HG03571 (cell line): ENCODE data around the gene UNK.
A peak's percentile ranks its signal among the peaks of the same experiment; 100 is the strongest.

ENCODE experiments used
- ATAC-seq: cut with Tn5 transposase; IDR thresholded peaks from one replicate; pipeline ENCODE4 v1.9.1; 2021; ENCODE audit not compliant: unreplicated experiment

The UNK gene

GRCh38 chr17:75832652-75833400 lies 48.2 kb downstream of the UNK start:
- ATAC-seq, result no peak

DNA sequence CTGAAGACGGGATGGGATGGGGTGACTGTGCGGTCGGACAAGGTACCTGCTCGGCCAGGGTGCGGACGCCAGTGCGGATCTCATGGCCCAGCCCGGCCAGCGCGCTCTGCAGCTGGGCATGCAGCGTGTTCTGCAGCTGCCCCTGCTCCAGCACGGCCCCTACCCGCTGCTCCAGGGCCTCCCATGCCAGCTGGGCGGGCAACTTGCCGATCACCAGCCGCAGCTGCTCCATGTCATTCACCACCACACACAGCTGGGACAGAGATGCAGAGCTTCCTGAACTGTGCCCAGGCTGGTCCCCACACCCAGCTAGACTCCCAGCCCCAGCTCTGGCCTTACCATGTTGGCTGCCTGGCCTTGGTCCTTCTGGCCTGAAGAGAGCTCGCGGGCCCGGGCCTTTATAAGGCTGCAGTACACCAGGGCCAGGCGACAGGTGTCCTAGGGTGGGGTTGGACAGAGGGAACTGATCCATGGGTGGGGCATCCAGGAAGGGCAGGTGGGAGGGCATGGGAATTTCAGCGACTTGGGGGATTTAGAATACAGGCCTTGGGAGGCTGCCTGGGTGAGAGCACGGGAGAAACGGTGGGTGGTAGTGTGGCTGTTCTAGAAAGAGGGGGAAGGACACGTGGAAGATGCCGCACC lies 49.8 kb downstream of the UNK start:
- no peak for ATAC-seq

GRCh38 chr17:75834928-75835653 lies 50.5 kb downstream of the UNK start:
- no peak for ATAC-seq

- ATAC-seq, result no peak
Observed at GRCh38 chr17:75835654-75835987, 51.0 kb downstream of the UNK start.

DNA sequence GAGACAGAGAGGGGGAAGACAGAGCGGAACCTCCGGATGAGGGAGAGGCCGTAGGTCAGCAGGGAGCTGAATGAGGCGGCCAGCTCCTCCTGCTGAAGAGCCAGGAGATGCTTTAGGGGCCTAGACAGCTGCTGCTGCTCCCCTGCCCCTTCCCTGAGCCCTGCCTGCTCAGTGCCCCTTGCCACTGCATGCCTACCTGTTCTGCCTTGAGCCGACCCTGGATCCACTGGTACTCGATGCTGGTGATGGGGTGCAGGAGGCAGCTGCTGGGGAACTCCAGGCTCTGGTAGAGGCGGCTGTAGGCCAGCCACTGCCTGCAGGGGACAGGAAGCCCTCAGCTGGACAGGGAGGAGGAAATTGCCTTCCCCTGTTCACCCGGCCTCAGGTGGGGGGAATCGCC lies 52.0 kb downstream of the UNK start:
- ATAC-seq, result no peak

DNA sequence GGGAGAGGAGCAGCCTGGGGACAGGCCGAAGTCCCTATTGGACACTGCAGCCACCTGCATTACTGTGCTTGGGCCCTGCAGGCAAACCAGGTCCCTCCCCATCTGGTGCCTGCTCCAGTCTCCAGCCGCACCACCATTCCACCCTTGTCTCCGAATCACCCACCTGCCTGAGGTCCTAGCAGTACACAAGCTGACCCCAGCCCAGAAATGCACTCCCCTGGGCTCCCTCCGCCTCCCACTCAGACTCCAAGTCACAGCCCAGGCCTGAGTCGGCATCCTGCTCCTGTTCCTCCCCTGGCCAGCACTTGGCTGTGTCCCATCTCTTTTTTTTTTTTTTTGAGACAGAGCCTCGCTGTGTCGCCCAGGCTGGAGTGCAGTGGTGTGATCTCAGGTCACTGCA lies 53.3 kb downstream of the UNK start:
- ATAC-seq, result no peak

GRCh38 chr17:75838410-75838809 lies 53.8 kb downstream of the UNK start:
- ATAC-seq, result no peak

GRCh38 chr17:75839942-75840798 lies 55.6 kb downstream of the UNK start:
- no peak for ATAC-seq

DNA sequence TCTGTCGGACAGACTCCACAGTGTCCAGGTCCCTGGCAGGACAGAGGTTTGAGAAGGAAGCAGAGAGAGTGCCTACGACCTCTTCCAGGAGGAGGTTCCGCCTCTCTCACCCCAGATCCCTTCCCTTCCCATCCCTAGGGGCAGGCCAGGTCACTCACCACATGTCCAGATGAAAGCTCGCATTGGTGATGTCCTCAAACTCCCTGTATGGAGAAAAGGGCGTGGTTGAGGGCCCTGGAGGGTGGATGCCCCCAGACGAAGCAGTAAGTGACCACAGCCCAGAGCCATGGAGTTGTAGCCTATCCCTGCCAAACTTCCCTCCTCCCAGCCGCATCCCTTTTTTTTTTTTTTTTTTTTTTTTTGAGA lies 56.2 kb downstream of the UNK start:
- no peak for ATAC-seq

GRCh38 chr17:75842411-75842810 lies 57.8 kb downstream of the UNK start:
- no peak for ATAC-seq

DNA sequence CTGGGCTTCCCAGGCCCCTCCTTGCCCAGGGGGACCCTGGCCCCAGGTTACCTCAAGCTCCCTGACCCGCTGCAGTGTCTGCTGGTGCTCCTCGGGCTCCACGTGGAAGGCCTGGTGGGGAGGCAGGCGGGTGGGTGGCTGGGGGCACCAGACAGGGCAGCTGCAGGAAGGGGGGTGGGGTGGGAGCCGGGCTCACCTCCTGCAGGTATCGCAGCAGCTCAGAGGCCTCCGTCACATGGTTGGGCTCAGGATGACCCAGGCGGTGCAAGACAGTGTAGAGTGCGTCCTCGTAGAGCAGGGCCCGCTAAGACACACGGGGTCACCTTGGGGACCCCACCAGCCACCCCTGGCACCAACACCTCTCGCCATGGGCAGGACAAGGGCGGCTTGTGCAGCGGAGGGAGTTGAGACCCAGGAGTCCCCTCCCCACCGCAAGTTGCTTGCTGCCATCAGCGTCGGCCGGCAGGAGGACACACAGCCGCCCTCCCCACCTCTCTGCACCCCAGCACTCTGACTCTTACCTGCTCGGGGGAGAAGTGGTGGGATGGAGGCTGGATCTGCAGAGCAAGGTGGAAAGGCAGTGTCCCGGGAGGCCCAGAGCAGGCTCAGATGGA lies 58.5 kb downstream of the UNK start:
- no peak for ATAC-seq

DNA sequence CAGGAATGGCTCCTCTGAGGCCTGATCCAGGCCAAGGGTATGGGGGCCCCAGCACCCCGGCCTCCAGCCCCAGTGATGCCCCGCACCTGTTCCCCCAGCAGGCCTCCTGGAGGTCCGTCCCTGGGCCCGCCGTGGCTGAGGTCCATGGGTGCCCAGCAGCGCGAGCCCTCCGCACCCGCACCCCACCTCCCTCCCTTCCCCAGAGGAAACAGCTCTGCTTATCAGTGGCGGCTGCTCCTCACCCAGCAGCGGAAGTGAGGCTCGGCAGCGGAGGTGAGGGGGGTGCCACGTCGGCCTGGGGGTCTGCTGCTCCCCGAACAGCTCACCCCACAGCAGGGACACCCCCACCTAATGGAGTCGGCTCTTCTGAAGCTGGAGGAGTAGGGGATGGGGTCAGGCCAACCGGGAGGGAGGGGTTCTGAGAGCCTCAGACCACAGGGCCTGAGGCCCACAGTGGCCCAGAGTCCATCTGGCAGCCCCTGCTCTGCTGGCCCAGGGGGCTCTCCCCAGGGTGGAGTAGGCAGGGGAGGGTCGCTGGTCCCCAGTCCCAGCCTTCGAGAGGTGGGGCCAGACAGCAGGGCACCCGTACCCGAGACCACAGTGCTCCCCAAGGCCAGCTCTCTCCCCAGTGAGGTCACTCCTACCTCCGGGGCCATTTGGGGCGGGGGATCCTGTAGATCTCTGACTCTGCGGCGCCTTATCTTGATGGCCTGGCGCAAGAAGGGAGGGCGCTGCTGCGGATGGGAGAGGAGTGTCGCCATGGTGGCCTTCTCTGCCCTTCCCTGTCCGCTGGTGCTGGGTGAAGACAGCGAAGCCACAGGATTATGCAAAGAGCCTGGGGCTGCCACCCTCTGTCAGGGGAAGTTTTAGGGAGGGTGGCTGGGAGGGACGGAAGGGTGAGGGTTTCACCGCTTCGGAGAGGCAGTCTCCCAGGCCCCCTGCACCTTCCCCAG lies 59.2 kb downstream of the UNK start, which contains the start of gene UNC13D:
UNC13D (minus strand) TSS at position 828 of the 953 bp plus-strand sequence; CDS start at position 761, 67 bp downstream.
- ATAC-seq, result no peak

DNA sequence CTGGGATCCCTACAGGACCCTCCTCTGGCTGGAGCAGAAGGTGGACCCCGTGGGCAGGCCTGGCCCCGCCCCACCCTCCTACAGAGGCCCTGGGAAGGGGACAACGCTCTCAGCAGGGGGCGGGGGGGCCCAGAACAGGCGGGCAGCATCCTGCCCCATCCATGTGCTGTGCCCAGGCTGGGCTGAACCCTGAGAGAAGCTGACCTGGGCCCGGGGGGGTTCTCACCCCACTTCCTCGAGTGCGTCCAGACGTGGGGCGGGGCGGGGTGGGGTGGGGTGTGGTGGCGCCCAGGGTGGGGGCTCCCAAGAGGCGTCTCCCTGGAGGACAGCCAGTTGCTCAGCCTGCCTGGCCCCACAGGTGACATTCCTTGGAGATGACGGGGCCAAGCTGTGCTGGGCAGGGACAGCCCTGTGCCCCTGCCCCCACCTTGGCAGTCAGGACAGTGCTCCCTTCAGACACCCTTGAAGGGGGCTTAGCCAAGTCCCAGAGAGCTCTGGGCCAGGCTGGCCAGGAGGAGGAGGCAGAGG lies 60.0 kb downstream of the UNK start:
- ATAC-seq, result peak; percentile 4

GRCh38 chr17:75845058-75845711 lies 60.6 kb downstream of the UNK start:
- ATAC-seq, result peak; percentile 71

DNA sequence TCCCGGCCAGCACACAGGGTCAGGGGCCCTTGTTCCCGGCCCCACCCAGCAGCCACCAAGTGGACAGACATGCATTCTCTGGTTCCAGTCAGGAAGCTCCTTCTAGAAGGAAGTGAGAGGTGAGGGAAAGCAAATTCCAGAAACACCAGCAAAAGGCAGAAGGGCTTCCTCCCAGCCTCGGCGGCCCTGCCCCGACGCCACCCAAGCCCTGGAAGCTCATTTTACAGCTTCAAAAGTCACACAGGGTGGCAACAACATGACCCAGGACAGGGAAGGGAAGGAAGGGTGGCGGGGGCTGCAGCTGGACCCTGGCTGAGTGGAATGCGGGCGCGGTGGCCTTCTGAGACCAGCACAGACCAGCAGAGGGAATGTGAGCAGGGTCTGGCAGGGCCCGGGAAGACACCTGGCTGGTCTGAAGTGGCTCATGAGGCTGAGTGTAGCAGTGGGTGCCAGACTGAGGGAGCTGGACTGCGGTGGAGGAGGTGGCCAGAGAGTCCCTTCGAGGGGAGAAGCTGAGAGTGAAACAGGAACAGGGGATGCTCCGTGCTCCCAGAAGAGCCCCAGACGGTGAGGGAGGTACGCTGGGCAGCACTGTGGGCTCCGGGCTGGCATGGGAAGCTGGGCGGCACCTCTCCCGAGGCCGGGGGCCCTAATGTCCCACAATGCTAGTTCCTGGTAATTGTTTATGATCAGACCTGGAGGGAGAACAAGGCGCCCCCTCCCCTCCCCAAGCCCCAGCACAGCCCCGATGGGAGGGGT lies 61.5 kb downstream of the UNK start:
- ATAC-seq, result no peak

DNA sequence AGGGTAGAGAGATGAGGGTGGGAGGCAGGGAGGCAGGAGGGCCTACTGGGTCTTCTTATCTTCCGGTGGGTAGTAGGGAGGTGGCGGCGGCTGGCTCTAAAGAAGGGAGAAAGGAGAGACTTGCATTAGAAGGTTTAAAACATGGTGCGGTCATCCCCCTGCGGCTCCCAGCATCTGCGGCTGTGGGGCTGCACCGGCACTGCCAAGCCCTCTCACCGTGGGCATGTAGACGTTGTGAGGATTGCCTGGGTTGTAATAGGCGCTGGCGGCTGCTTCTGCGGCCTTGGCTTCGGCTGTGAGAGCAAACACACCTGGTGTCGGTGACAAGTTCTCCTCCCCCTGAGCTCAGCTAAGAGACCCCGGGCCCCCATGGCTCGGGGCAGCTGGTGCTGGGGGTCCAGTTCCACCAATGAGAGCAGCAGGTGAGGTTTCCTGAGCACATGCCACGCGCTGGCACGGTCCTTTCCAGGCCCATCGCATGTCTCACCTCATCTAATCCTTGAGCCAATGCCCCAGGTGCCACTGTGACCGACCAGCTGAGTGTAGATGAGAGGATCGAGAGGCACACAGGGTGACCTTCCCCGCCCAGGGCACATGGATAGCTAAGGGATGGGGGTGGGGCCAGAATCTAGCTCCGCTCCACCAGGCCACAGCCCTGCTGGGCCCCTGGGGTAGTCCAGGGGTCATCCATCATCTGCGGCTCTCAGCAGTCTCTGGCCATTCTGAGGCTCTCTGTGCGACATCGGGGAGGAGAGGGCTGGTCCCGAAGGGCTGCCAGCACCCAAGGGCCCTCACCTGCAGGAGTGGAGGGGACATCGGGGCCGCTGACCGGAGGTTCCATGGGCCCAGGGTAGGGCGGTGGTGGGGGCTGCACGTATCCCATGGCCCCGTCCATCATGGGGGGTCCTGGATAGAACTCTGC lies 62.3 kb downstream of the UNK start:
- ATAC-seq, result no peak
